ENCODE measurements around the gene TMEM200B. TPM values are rescaled to one million over a fixed set of nuclear protein-coding genes. Genes with fewer than 3 reads are reported as not detected.
"Not testable (repeated sequence)": the region's sequence is repeated elsewhere in the genome, so short reads cannot be mapped to it uniquely, and the experiment has no call there.

Gene TMEM200B
- total RNA-seq, 1 donor from 2014 or later: 3.7 TPM

GRCh38 chr1:29134695-29135028 lies 11.0 kb upstream of the TMEM200B start:
- no peak overlapping the region for H3K27ac Mint-ChIP-seq (ENCODE audit: unreplicated experiment)

GRCh38 chr1:29133861-29134694 lies 10.4 kb upstream of the TMEM200B start:
- H3K36me3 Mint-ChIP-seq (ENCODE audit: low read depth): no peaks in the 10 kb centered on the region
- no peaks in the 10 kb centered on the region for H3K27me3 Mint-ChIP-seq (ENCODE audit: low read depth)
- no peak for TF ChIP-seq CTCF (conservative IDR thresholded peaks at IDR 0.05)
- H3K4me1 Mint-ChIP-seq: peaks cover 4% of the 10 kb centered on the region
- DNase-seq (ENCODE audit: low read depth, low spot score): no peak
- H3K27ac Mint-ChIP-seq (ENCODE audit: unreplicated experiment): no peak overlapping the region
- no peaks in the 10 kb centered on the region for H3K9me3 Mint-ChIP-seq
- no peak overlapping the region for H3K4me3 Mint-ChIP-seq

More at GRCh38 chr1:29134695-29135028, 11.0 kb upstream of the TMEM200B start:
- Mint-ChIP-seq H3K4me1 (peaks cover 4% of the 10 kb centered on the region), H3K4me3 (no peak overlapping the region), H3K9me3 (no peaks in the 10 kb centered on the region), H3K36me3 (ENCODE audit: low read depth) (no peaks in the 10 kb centered on the region), H3K27me3 (ENCODE audit: low read depth) (no peaks in the 10 kb centered on the region)
- no peak for DNase-seq (ENCODE audit: low read depth, low spot score)
- no peak for TF ChIP-seq CTCF (conservative IDR thresholded peaks at IDR 0.05)

GRCh38 chr1:29131056-29131455 lies 7.4 kb upstream of the TMEM200B start:
- not testable (repeated sequence) for H3K9me3 Mint-ChIP-seq; H3K36me3 Mint-ChIP-seq (ENCODE audit: low read depth); H3K4me1 Mint-ChIP-seq; H3K4me3 Mint-ChIP-seq; H3K27ac Mint-ChIP-seq (ENCODE audit: unreplicated experiment); DNase-seq (ENCODE audit: low read depth, low spot score); H3K27me3 Mint-ChIP-seq (ENCODE audit: low read depth)

GRCh38 chr1:29129916-29130315 lies 6.2 kb upstream of the TMEM200B start:
- no peak for DNase-seq (ENCODE audit: low read depth, low spot score)
- Mint-ChIP-seq H3K27me3 (ENCODE audit: low read depth) (peaks cover 12% of the 10 kb centered on the region), H3K36me3 (ENCODE audit: low read depth) (no peaks in the 10 kb centered on the region), H3K4me3 (no peak overlapping the region), H3K4me1 (peaks cover 15% of the 10 kb centered on the region), H3K27ac (ENCODE audit: unreplicated experiment) (no peak overlapping the region), H3K9me3 (no peaks in the 10 kb centered on the region)
- no peak for TF ChIP-seq CTCF (conservative IDR thresholded peaks at IDR 0.05)

GRCh38 chr1:29128739-29129138 lies 5.0 kb upstream of the TMEM200B start:
- Mint-ChIP-seq H3K27me3 (ENCODE audit: low read depth) (peaks cover 16% of the 10 kb centered on the region), H3K36me3 (ENCODE audit: low read depth) (no peaks in the 10 kb centered on the region), H3K9me3 (no peaks in the 10 kb centered on the region), H3K27ac (ENCODE audit: unreplicated experiment) (no peak overlapping the region), H3K4me3 (no peak overlapping the region), H3K4me1 (peaks cover 12% of the 10 kb centered on the region)
- no peak for TF ChIP-seq CTCF (conservative IDR thresholded peaks at IDR 0.05)
- no peak for DNase-seq (ENCODE audit: low read depth, low spot score)

GRCh38 chr1:29126198-29126597 lies 2.5 kb upstream of the TMEM200B start:
- peak overlapping the region; percentile 96 for H3K27ac Mint-ChIP-seq (ENCODE audit: unreplicated experiment)

More at GRCh38 chr1:29126198-29126597, 2.5 kb upstream of the TMEM200B start:
- Mint-ChIP-seq H3K36me3 (ENCODE audit: low read depth) (no peaks in the 10 kb centered on the region), H3K4me1 (peaks cover 11% of the 10 kb centered on the region), H3K27me3 (ENCODE audit: low read depth) (peaks cover 27% of the 10 kb centered on the region), H3K4me3 (peak overlapping the region; percentile 90), H3K9me3 (no peaks in the 10 kb centered on the region)
- no peak for DNase-seq (ENCODE audit: low read depth, low spot score)
- no peak for TF ChIP-seq CTCF (conservative IDR thresholded peaks at IDR 0.05)
